Measurements from ENCODE around the gene BEST1. TPM values are rescaled to one million over a fixed set of nuclear protein-coding genes. Genes with fewer than 3 reads are reported as not detected.
A peak's percentile ranks its signal among the peaks of the same experiment; 100 is the strongest.

BEST1 gene
- total and polyA plus RNA-seq, 2 of the 13 experiments (the other 11 are each of a cell fraction or from before 2014, with no cell fraction given) = 0.09 to 0.65 TPM

GRCh38 chr11:61972672-61973475, 22.7 kb downstream of the BEST1 start (continued):
- TF ChIP-seq CREBL2 (CRISPR knock-in tag; IDR thresholded peaks at IDR 0.05; ENCODE audit: borderline replicate concordance) (no peak), SMYD3 (CRISPR knock-in tag; IDR thresholded peaks at IDR 0.05) (peak; percentile 85; the same call in 1 of the 2 replicates), TFDP2 (CRISPR knock-in tag; IDR thresholded peaks at IDR 0.05) (no peak; the same call in 1 of the 2 replicates), NR1H2 (CRISPR knock-in tag; IDR thresholded peaks at IDR 0.05; ENCODE audit: borderline replicate concordance, low read depth) (no peak), SIN3B (IDR thresholded peaks at IDR 0.05; ENCODE audit: low read length) (peak; percentile 19; the same call in 1 of the 2 replicates), DRAP1 (CRISPR knock-in tag; IDR thresholded peaks at IDR 0.05) (peak; percentile 86), ZNF207 (IDR thresholded peaks at IDR 0.05; ENCODE audit: borderline replicate concordance) (no peak), ERF (CRISPR knock-in tag; IDR thresholded peaks at IDR 0.05) (peak; percentile 63; the same call in 1 of the 2 replicates), PRDM15 (CRISPR knock-in tag; IDR thresholded peaks at IDR 0.05) (no peak), FOXA1 (IDR thresholded peaks at IDR 0.05) (no peak), FOXA1 (CRISPR knock-in tag; IDR thresholded peaks at IDR 0.05) (peak; percentile 74), ZKSCAN5 (CRISPR knock-in tag; IDR thresholded peaks at IDR 0.05) (0 out of 2 replicates have a peak, but pooled peaks have one; percentile 19), ZNF720 (CRISPR knock-in tag; IDR thresholded peaks at IDR 0.05) (no peak), ZNF329 (CRISPR knock-in tag; IDR thresholded peaks at IDR 0.05; ENCODE audit: low read depth) (peak; percentile 60; the same call in 1 of the 2 replicates), ETV5 (CRISPR knock-in tag; IDR thresholded peaks at IDR 0.05; ENCODE audit: borderline replicate concordance) (no peak; the same call in 1 of the 2 replicates), ZNF782 (CRISPR knock-in tag; IDR thresholded peaks at IDR 0.05; ENCODE audit: borderline replicate concordance) (no peak), MAFF (IDR thresholded peaks at IDR 0.05; ENCODE audit: low read depth, low read length) (peak; percentile 8; the same call in 1 of the 2 replicates), NFYC (CRISPR knock-in tag; IDR thresholded peaks at IDR 0.05) (no peak), SYNCRIP (IDR thresholded peaks at IDR 0.05; ENCODE audit: insufficient read depth, low read depth, low read length) (no peak), ZNF414 (CRISPR knock-in tag; IDR thresholded peaks at IDR 0.05) (peak; percentile 86; the same call in 1 of the 2 replicates), ZFY (CRISPR knock-in tag; IDR thresholded peaks at IDR 0.05) (peak; percentile 87), SMAD3 (CRISPR knock-in tag; IDR thresholded peaks at IDR 0.05) (peak; percentile 77), ZNF772 (CRISPR knock-in tag; IDR thresholded peaks at IDR 0.05) (peak; percentile 89)
